ENCODE data around the gene GID8. TPM values are rescaled to one million over a fixed set of nuclear protein-coding genes. Genes with fewer than 3 reads are reported as not detected.

The GID8 gene
- total and polyA plus RNA-seq, 9 of the 15 experiments (the other 6 are each of a cell fraction or from before 2014, with no cell fraction given), result 7.5 to 31.6 (median 22.2) TPM

DNA sequence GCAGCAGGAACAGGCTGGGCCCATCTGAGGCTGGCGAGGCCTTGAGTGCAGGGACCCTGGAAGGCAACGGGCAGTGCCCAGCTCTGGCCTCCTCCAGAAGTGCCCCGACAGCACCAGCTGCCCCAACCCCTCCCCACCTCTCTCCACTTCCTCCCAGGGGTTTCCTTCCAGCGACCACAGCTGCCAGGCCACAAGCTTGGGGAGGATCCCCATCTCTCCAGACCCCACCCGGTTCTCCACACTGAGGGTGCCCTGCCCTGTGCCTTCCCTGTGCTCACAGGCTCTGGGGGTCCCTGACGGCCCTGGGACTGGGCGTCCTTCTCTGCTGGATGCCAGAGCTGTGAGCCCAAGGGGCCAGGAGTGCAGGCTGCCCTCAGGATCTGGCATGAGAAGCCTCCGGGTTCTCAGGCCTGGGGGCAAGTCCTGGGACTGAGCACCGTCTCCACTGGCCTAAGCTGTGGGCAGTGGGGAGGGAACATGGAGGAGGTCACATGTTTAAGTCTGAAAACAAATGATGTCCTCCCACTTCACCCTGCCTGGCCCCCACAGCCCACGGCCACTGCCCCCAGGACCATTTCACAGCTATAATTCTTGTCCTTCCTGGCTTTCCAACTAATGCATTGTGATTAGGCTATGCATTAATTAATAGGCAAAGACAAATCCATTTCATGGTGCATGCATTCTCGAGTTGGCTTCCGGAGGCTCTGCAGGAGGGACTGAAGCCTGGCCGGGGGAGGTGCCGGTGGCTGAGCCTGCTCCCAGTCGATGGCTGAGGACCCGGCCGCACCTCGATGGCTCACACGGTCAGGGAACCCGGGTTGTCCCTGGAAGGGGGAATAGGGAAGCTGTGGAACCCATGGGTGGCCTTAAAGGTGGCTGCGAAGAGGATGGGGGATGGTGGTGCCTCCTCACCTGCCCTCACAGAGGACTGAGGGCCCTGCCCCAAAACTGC lies 44.5 kb downstream of the GID8 start (continued):
- TF ChIP-seq JUN (IDR thresholded peaks at IDR 0.05; ENCODE audit: borderline replicate concordance, low read depth, low read length) (no peak), JUN (CRISPR knock-in tag; IDR thresholded peaks at IDR 0.05; ENCODE audit: borderline replicate concordance) (no peak), ZSCAN32 (CRISPR knock-in tag; IDR thresholded peaks at IDR 0.05) (no peak)
- TF ChIP-seq, protein P1, sequence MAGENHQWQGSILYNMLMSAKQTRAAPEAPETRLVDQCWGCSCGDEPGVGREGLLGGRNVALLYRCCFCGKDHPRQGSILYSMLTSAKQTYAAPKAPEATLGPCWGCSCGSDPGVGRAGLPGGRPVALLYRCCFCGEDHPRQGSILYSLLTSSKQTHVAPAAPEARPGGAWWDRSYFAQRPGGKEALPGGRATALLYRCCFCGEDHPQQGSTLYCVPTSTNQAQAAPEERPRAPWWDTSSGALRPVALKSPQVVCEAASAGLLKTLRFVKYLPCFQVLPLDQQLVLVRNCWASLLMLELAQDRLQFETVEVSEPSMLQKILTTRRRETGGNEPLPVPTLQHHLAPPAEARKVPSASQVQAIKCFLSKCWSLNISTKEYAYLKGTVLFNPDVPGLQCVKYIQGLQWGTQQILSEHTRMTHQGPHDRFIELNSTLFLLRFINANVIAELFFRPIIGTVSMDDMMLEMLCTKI (IDR thresholded peaks at IDR 0.05; ENCODE audit: partially characterized antibody), result no peak

DNA sequence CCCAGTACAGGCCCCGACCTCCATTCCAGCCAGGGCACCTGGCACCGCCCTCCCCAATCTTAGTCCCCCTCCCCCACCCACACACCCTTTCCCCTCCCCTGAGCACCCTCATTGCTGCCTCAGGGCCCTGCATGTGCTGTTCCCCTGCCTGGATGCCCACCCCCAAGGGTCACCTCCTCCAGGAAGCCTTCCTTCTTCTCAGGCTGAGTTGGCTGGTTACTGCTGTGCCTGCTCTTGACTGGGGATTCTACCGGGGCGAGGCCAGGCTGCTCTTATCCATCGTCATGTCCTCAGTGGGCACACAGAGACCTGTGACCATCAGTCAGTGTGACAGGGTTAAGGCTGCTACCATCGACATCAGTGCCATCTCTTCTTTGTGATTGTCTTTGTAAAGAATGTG lies 45.3 kb downstream of the GID8 start:
- Histone ChIP-seq H3K27me3 (ENCODE audit: control insufficient read depth in 2 of 2, insufficient read depth in 2 of 2, low read length in 2 of 2) (peaks cover 57 to 81% of the 10 kb centered on the region in 2 experiments), H3K36me3 (ENCODE audit: control insufficient read depth, insufficient read depth, low read length) (no peaks in the 10 kb centered on the region), H3K4me2 (ENCODE audit: insufficient read depth, low read length) (no peak overlapping the region), H3K9me3 (replicated peaks; ENCODE audit: control insufficient read depth, insufficient read depth, low read depth, low read length) (no peaks in the 10 kb centered on the region), H4K20me1 (replicated peaks; ENCODE audit: control insufficient read depth, insufficient read depth, low read length) (peaks cover 11% of the 10 kb centered on the region), H3K79me2 (ENCODE audit: control insufficient read depth, insufficient read depth, low read length) (no peaks in the 10 kb centered on the region), H3K9me1 (ENCODE audit: control insufficient read depth, insufficient read depth, low read length) (no peaks in the 10 kb centered on the region), H3K27ac (ENCODE audit: extremely low read depth, low read depth, low read length) (no peak overlapping the region), H3K9ac (ENCODE audit: insufficient read depth in 1 of 2, low read depth in 2 of 2, low read length in 2 of 2) (no peak overlapping the region), H3K4me1 (replicated peaks in 1 of 2; ENCODE audit: control insufficient read depth in 2 of 2, insufficient read depth in 2 of 2, low read length in 2 of 2) (peaks cover 0 to 23% of the 10 kb centered on the region in 2 experiments; a peak in 2 of 5 replicates), H2AFZ (ENCODE audit: low read depth, low read length) (no peak overlapping the region), H3K4me3 (no peak overlapping the region)
- DNase-seq (ENCODE audit: extremely low read depth in 1 of 4, low spot score in 3 of 4) (no peak), FAIRE-seq (no peak), ATAC-seq (no peak)
- no TSS peak for BruUV-seq (replicated peaks)
- in situ Hi-C loops (cut with MboI), result no loop called here
- TF ChIP-seq ZFP36 (IDR thresholded peaks at IDR 0.05; ENCODE audit: low read depth, low read length, partially characterized antibody) (peak; percentile 73), BDP1 (IDR thresholded peaks at IDR 0.05; ENCODE audit: insufficient read depth, insufficient read length) (no peak)
- 3% methylated on average over 4 of the region's 6 CpGs for WGBS (ENCODE audit: insufficient coverage, low coverage, missing lambda C conversion rate)
- intact Hi-C loops (cut with micrococcal nuclease), result no loop called here
- CTCF ChIA-PET (ENCODE audit: low intra/inter-chr PET ratio), result no interaction called here
- POLR2A ChIA-PET, result no interaction called here
